ENCODE measurements around the gene TREM2.
"Not testable (repeated sequence)": the region's sequence is repeated elsewhere in the genome, so short reads cannot be mapped to it uniquely, and the experiment has no call there.

The TREM2 gene

DNA sequence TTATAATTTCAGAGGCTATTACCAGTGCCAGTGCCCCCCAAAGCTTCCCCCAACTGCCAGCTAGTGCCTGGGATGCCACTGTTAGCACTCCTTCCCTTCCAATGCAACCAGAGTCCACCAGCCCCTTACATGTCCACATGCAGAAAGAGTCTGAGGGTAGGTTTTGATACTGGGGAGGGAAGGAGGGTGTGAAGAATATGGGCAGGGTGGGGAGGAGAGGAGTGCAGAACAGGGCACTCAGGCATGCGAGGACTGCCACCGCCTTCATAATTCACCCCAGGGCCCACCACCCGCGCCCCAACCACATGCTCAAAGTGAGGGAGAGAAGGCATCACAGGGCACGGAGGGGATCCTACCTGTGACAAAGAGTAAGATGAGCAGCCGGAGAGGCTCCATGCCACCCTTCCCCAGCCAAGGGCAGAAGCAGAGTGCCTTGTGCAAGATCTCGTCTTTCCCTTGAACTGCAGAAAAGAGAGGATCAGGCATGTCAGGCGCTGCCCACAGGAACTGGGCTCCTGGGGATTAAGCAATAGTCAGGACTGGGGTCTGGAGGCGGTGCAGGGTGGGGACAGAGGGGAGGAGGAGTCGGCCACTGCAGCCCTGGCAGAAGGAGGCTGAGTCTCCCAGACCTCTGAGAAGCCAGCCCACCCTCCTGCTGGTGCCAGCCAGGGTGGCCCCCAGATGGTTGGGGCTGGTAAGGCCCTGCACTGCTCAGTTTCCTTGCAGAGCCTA is at the start of gene TREM2:
TREM2 (minus strand) TSS at position 430 of the 732 bp plus-strand sequence; CDS start at position 396, 34 bp downstream.
- no peak for DNase-seq

DNA sequence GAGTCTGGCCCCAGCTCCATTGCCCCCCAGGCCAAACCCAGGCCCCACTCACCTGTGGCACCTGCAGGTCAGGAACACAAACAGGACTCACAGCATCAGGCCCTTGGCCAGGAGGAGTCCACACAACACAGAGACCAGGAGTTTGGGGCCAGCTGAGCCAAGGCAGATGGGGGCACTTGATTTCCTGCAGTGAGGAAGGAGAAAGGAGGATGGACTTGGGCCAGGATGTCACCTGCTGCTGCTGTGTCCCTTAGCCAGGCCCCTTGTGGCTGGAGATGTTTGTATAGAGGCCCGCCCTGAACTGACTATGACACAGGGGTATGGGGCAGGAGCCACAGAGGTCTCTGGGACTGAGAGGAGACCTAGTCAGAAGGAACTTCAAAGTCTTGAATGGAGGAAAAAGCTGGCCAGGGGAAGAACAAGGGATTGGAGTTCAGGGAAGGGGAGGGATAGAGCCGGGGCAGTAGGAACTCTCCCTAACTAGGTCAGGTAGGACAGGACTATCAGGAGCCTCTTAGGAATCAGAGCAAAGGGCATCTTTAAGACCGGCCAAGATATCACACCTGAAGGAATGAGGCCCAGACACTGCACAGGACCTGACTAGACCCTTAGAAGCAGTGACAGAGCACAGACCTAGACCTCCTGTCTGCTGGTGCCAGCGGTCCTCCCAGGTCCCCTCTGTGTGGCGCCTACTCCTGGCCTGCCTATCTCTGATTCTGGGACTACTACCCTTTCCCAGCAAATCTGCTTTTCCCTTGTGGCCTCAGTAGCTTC is 46.8 kb upstream of the TREM2 start:
- DNase-seq: no peak

DNA sequence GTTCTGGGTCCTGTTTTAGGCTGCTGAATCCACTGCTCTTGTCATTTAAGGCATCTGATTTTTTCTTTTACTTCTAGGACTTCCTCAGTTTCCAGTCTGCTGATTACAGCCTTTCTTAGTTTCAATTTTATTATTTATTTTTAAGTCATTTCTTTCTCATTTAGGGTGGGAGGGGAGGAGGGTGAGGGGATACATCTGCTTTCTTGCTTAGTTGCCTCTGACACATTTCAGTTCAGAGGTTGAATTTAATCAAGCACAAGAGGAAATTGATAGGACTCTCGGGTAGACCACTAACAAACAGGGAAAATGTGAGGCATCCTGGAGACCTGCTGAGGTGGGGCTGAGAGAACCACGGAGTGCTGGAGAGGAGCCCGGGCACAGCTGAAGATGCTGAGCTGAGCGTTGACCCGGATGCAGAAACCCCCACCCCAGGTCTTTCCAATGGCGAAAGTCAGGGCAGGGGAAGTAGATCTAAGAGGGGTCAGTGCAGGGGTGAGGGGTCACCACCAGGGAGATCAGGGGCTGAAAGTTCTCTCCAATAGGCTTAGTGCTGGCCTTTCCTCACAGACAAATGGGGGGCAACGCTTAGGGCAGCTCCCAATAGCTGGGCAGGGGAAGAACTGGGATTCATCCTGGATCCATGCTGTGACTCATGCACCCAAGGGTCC is 45.7 kb upstream of the TREM2 start:
- DNase-seq: no peak

DNA sequence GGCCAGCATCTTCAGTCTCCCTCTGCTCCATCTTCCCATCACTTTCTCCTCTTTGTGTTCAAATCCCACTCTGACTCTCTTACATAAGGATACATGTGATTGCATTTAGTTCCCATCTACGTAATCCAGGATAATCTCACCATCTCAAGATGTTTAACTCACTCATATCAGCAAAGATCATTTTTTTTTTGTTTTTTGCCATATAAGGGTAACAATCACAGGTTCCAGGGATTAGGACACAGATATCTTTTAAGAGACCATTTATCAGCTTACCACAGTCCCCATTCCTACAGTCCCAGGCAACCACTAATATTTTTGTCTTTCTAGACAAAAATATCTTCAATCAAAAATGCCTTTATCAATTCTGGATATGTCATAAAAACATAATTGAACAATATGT is 41.2 kb upstream of the TREM2 start:
- no peak for DNase-seq

DNA sequence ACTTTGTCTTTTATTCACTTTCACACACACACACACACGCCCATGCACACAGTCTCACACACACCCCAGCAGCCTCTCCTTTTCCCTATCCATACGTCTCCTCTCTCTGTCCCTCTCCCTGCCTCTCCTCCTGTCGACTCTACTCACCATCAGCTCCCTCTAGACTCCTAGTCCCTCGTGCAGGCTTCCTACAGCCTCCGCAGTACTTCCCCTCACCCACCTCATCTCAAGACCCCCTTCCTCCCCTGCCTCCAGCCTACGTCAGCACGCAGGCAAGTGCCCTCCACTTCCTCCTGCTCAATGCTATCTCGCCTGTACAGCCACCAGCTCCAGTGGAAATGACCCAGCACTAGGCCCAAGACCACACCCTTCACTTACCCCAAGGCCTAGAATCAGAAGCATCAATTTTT is 38.9 kb upstream of the TREM2 start:
- no peak for DNase-seq

DNA sequence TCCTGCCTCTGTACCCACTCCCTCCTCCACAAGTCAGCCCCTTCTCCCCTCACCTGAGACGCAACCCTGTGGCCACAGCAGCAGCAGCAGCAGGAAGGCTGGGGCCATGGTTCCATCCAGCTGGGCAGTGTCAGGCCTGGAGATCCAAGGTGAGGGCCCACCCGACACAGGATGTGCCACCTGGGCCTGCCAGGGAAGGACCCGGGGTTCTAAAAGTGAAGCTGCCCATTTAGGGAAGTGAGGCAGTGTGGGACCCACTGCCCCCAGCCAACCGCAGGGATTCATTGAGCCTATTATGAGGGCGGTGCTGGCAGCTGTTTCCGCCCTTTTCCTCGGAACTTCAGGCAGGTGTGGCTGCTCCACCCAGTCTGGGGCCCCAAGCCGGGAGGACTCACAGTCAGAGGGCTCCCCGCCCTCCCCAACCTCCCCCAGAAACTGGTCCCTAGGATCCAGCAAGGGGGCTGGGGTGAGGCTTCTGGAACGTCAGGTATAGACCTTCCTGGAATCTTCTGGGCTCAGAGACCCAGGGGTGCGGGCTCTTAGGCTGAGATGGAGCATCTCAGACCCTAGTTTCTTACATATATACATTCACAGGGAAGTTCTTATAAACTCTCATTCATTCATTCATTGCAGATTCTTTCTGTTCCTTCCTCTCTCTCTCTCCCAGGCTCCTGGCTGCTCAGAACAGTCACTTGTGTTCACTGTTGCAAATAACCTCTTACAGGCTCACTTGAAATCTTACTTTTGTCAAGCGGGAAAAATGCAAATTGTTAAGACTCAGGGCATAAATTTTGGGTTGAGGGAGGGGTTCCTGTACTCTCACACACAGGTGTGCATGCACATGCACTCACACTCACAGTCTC is 38.2 kb upstream of the TREM2 start, which contains the start of gene TREML2:
TREML2 (minus strand) TSS at position 249 of the 863 bp plus-strand sequence; CDS start at position 108, 141 bp downstream.
- DNase-seq: no peak

DNA sequence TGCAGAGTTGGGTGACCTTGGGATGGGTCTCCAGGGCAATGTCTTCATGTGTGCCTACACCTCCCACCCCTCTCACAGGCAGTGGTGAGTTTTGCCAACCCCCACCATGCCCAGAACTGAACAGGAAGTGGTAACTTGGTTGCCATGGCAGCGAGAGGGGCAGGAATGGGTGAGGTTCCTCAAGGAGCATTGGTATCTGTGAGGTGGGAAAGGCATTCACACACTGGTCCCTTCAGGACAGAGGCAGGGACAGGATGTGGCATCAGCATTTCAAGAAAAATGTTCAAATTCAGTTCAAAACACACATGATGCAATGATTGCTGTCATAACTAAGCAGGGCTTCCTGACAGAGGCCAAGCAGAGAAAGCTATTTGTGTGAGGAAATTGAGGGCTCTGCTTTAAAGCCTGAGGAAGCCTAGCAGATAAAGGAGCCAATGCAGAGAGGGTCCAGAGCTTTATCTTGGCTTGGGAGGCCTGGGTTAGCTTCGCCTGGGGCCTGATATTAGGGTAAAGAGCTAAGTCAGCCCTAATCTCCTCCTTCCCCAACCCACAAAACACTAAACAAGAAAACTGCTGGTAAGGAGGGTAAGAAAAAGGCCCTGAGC is 37.5 kb upstream of the TREM2 start:
- no peak for DNase-seq

DNA sequence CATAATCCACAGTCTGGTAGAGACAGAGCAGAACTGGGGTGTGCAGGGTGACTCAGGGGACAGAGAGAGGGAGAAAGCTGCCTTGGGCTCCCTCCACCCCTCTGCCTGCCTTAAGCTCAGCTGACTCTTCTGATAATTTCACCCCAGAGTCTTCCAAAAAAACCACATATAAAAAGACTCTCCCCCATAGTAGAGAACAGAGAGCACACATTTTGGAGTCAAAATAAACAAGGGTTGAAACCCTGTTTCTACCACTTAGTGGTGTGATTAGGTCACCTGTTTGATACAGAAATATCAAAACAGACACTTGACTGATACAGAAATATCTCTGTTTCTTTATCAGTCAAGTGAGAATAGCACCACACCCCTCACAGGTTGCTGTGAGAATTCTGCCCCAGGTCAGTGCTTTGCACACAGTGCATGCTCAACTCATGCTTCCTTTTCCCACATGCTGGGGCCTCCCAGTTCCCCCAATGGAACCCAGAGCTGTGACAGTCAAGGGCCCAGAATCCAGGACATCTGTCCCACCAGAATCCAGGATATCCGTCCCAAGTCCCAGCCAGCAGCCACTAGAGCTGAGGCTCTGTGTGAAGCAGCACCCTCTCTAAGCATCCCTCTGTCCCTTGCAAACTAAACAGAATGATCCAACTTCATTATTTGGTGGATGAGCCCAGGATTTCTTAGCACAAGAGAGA is 36.8 kb upstream of the TREM2 start:
- no peak for DNase-seq

DNA sequence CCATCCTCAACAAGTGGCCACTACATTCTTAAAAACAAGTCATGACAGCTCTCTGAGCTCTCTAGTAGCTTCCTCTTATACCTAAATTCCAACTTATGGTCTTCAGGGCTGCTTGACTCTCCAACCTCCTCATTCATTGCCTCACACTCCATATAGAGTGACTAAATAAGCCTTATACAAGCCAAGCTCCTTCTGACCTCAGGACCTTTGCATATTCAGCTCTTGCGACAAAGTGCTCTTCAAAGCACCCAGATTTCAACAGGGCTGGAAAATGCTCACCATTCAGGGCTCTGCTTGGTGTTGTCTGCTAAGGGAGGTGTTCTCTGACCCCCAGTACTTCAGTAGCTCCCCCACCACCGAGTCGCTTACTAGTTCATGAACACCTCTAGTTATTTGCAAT is 34.3 kb upstream of the TREM2 start:
- DNase-seq: no peak

DNA sequence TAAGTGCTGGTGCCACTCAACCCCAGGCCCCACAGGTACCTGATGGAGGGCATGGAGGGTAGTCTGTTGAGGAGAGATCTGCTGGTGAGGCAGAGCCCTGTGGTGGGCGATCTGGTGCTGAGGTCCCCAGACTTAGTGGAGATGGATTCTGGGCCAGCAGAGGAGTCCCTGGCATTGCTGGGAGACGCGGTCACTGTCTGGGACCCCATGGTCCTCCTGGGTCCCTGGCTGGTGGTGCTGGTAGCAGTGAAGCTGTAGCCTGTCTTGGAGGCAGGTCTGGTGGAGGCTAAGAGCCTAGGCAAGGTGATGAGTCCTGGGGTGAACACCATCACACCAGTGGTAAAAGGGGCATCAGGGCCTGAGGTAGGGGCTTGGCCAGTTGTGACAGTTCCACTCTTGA is 31.5 kb upstream of the TREM2 start:
- no peak for DNase-seq

DNA sequence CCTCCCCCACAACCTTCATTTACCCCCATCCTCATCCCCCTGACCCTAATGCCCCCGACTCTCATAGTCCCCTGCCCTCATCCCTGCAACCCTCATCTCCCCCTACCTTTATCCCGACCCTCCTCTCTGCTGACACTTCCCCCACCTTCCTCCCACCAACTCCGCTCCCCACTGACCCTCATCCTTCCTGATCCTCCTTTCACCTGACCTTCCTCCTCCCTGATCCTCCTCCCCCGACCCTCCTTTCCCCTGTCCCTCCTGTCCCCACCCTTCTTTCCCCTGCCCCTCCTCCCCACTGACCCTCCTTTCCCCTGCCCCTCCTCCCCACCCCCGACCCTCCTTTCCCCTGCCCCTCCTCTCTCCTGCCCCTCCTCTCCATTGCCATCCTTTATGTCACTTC is 31.0 kb upstream of the TREM2 start:
- no peak for DNase-seq

DNA sequence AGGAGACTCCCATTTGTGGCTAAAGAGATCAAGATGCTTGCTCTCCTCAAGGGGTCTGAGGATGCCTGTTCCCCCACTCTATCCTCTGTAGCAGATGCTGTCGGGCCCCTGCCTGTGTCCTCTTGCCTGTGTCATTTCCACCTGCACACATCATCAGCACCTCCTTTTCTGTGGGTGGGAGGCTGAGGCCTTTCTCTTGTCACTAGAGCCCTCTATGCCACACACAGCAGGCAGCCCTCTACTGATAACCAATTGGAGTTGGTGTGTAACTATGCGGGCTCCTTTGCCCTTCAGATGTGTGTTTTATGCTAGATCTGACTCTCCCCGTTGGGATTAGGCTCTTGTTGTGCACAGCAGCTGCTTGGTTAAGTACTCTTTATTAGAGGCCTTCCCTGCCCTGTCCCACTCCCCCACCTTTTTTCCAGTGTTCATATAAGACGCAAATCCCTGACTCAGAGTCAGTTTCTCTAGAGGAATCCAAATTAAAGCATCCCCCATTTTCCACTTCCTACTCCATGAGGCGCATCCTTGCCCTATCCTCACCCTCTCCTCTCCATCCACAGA is 30.3 kb upstream of the TREM2 start:
- DNase-seq: no peak

DNA sequence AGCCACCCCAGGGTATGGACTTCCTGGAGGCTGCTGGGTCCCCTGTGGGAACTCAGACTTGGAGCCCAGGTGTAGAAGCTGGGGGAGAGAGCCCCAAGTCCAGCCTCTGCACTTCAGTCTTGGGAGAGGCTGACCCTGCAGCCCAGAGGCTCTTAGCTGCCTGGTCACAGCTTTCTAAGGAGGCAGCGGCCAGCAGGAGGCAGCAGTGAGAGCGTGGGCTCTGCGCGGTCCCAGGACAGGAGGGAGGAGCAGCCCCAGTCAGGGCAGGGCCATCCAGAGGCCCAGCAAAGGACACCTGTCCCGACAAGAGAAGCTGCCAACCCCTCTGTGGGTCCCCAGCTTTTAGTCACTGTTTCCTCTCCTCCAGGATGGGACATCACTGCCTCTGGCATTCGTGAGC is 28.7 kb upstream of the TREM2 start:
- no peak for DNase-seq

DNA sequence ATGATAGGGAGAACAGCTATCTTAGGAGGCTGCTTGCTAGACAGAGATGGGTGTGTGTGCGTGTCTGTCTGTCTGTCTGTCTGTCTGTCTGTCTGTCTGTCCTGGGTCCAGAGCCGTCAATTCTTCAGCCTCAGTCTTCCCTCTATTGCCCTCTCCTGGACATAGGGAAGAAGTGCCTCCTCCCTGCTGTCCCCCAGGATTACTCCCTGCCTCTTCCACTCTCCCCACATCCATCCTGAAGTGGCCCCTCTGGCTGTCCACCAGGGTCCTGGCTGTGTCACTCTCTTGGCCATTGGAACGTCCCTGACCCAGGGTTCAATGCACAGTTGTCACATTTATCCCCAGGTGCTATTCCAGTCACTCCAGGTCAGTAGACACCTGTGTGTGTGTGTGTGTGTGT is 27.9 kb upstream of the TREM2 start:
- no peak for DNase-seq

DNA sequence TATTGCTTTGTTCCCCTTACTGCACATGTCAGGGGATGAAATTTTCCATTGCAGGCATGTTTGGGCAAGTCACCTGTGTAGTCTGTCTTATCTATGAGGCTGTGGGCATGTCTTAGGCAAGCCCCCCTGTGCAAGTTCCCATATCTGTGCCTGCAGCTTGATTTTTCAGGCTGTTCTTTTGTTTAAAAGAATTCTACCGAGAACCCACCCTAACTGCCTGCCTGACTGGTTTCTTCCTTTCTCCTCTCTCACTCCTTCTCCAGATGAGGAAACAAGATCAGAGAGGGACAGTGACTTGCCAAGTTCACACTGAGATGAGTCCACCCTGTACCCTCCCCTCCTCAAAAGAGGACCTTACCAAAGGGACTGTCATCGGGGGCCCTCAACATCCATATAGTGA is 27.1 kb upstream of the TREM2 start:
- DNase-seq: no peak

DNA sequence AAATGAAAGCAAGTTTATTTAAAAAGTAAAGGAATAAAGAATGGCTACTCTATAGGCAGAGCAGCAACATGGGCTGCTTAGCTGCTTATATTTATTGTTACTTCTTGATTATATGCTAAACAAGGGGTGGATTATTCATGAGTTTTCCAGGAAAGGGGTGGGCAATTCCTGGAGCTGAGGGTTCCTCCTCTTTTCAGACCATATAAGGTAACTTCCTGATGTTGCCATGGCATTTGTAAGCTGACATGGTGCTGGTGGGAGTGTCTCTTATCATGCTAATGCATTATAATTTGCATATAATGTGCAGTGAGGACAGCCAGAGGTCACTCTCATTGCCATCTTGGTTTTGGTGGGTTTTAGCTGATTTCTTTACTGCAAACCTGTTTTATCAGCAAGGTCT is 26.1 kb upstream of the TREM2 start:
- DNase-seq: not testable (repeated sequence)

DNA sequence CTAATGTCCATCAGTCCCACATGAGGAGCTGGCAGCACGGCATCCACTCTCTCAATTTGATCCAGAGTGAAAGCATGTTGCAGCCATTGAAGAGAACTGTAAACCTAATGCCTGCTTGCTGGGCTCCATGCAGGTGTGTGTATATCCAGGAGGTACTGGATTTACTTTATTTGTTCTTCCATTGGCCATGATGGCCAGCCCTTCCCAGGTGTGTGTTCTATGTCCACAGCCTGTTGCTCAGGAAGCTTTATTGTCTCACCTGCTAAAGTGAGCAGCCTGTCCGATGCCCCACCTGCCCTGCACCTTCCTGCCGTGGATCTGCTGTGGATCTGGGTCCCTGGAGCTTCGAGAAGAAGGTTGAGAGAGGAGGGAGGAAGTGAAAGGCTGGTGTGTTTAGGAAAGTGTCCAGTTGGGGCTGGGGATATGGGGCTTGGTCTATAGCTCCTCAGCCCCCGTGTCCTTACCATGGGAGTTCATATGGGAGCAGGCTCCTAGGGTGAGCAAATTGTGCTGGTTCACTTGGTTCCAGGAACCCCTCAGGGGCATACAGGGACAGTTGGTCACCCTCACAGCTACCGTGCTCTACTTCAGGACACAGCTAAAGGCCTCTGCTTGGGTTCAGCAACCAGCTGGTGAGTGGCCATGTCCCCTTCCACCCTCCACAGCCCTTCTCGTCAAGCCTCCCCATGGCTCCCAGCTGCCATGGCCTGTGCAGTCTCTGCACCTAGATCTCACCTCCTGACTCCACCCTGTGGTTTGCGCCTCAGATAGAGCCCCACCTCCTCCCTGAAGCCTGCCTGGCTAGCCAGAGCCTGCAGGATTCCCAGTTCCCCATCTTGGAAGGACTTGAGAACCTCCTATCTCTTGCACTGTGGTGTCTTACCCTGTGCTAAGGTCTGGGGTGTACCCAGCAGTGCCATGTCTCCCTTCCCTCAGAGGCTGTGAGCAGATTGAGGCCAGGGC is 25.3 kb upstream of the TREM2 start:
- DNase-seq: no peak

DNA sequence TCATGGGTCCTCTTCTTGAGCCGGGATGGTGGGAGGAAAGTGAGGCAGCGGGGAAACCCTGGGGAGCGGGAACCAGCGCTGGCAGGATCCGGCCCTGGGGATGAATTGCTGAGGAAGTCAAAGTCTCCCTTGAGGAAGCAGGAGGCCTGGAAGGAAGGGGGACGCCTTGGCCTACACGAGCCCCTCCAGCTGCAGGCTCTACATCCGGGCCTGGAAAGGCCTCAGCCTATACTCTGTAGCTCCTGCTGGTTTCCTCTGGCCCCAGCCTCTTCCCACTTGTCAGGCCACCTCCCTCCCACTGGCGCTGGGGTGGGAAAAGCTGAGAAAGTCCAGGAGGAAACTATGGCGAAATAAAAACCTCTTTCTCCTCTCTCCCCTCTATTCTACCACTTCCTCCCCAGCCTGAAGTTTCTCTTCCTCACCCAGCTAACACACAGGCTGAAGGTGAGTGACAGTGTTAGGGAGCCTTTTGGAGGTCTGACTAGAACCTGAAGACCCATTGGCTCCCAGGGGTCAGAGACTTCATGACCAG is 23.2 kb upstream of the TREM2 start:
- no peak for DNase-seq

DNA sequence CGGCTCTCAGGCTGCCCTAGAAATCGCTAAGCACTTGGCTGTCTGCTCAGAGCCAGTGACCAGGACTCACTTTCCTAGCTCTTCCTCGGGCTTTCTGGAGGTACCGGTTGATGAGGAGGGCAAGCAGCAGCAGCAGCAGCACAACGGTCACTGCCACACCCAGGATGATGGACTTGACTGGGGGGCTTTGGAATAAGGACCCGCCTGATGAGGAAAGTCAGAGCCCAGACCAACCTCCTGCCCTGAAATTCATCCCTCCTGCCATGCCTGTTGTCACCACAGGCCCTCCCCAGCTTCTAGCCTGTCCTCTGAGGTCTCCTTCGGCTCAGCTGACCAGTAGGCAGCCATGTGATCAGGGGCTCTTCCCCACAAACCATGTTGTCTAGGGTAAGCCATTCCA is 21.8 kb upstream of the TREM2 start:
- DNase-seq: no peak
